GM12892 (cell line): Measurements from ENCODE around the gene LRSAM1.

Source experiments
- DNase-seq: peaks from one replicate; pipeline ENCODE4 v3.0.0; 2011; ENCODE audit not compliant: insufficient read length
- FAIRE-seq: peaks from 2 replicates; lab custom pipeline; 2011; peaks lifted over from hg19 to GRCh38; lab: Jason Lieb, UNC
- POLR2A ChIP-seq: IDR thresholded peaks from 2 replicates; pipeline ENCODE4 v1.6.1; 2011; ENCODE audit warnings: low read depth, low read length, control low read depth
- POLR2AphosphoS5 ChIP-seq: IDR thresholded peaks from 2 replicates; pipeline ENCODE4 v1.6.1; 2011; ENCODE audit warnings: low read depth, low read length, control low read depth
- TAF1 ChIP-seq: IDR thresholded peaks from 2 replicates; pipeline ENCODE4 v1.6.1; 2011; ENCODE audit warnings: low read depth, mild to moderate bottlenecking, control low read depth, low read length, borderline replicate concordance

Gene LRSAM1

GRCh38 chr9:127437497-127438264 lies 13.6 kb upstream of the LRSAM1 start:
- TF ChIP-seq TAF1 (no peak), POLR2A (no peak), POLR2AphosphoS5 (no peak)
- DNase-seq (no peak), FAIRE-seq (no peak)

- no peak for FAIRE-seq
- DNase-seq, result no peak
- no peak for TF ChIP-seq TAF1
- TF ChIP-seq POLR2A, result no peak
- TF ChIP-seq POLR2AphosphoS5, result no peak
Measured at GRCh38 chr9:127438394-127438793, 12.9 kb upstream of the LRSAM1 start.

GRCh38 chr9:127444283-127444920 lies 6.9 kb upstream of the LRSAM1 start:
- FAIRE-seq, result no peak
- DNase-seq, result no peak
- TF ChIP-seq POLR2A (no peak), POLR2AphosphoS5 (peak; percentile 48; the same call in 1 of the 2 replicates)

GRCh38 chr9:127444921-127445850 lies 6.1 kb upstream of the LRSAM1 start:
- FAIRE-seq, result no peak
- TF ChIP-seq POLR2AphosphoS5 (peak; percentile 74), TAF1 (no peak), POLR2A (peak; percentile 63)
- no peak for DNase-seq

- FAIRE-seq (no peak), DNase-seq (no peak)
- TF ChIP-seq POLR2A, result peak; percentile 63; the same call in 1 of the 2 replicates
- no peak for TF ChIP-seq TAF1
- peak; percentile 74 for TF ChIP-seq POLR2AphosphoS5
Measured at GRCh38 chr9:127445851-127446712, 5.2 kb upstream of the LRSAM1 start.

- peak; percentile 42; the same call in 1 of the 2 replicates for TF ChIP-seq POLR2A
- TF ChIP-seq POLR2AphosphoS5, result peak; percentile 15; the same call in 1 of the 2 replicates
- TF ChIP-seq TAF1, result no peak
- FAIRE-seq (no peak), DNase-seq (no peak)
Measured at GRCh38 chr9:127446713-127447415, 4.4 kb upstream of the LRSAM1 start.

- TF ChIP-seq POLR2AphosphoS5 (no peak), TAF1 (no peak), POLR2A (no peak)
- FAIRE-seq, result no peak
- no peak for DNase-seq
Measured at GRCh38 chr9:127447416-127448111, 3.7 kb upstream of the LRSAM1 start.

- TF ChIP-seq POLR2AphosphoS5 (peak; percentile 27), POLR2A (peak; percentile 5; the same call in 1 of the 2 replicates), TAF1 (no peak)
- DNase-seq (no peak), FAIRE-seq (no peak)
Measured at GRCh38 chr9:127448112-127448805, 3.1 kb upstream of the LRSAM1 start.
